ENCODE measurements around the gene TRIM44.

GRCh38 chr11:35764417-35764816 is 101.8 kb downstream of the TRIM44 start:
- TF ChIP-seq CTCF (IDR thresholded peaks at IDR 0.05 in 8 of 11, conservative IDR thresholded peaks at IDR 0.05 in 3 of 11) (no peak), POLR2AphosphoS5 (IDR thresholded peaks at IDR 0.05) (no peak)

All from spleen (tissue), 7 donors.